WTC11 (cell line): ENCODE measurements around the gene MARCHF11. TPM values are rescaled to one million over a fixed set of nuclear protein-coding genes. Genes with fewer than 3 reads are reported as not detected.

ENCODE experiments used
- ATAC-seq: fragments of 200-7000 bp; cut with Tn5 transposase; 2 replicates; pipeline ENCODE4 v1.10.0; 2021; ENCODE audit warnings: mild to moderate bottlenecking, moderate library complexity
- CTCF ChIA-PET: fragments of 300-600 bp; sonication (Branson Sonifier 250); formaldehyde crosslinking; loops from one replicate; lab custom pipeline; 2021; ENCODE audit warnings: antibody characterized with exemption; lab: Charles Lee
- POLR2A ChIA-PET: fragments of 350-600 bp; sonication (Branson Sonifier 250); formaldehyde crosslinking; loops from one replicate; lab custom pipeline; 2021; ENCODE audit warnings: antibody characterized with exemption; lab: Charles Lee
- DNase-seq: peaks from one replicate; pipeline ENCODE4 v3.0.0; 2021; ENCODE audit warnings: low spot score
- H3K27ac Mint-ChIP-seq: 2 replicates; pipeline ENCODE4 v1.8.0; 2021; ENCODE audit warnings: mixed read lengths
- H3K27me3 Mint-ChIP-seq: 2 replicates; pipeline ENCODE4 v1.8.0; 2021; ENCODE audit warnings: low read depth, mild to moderate bottlenecking, moderate library complexity, mixed read lengths
- H3K36me3 Mint-ChIP-seq: 2 replicates; pipeline ENCODE4 v1.8.0; 2021; ENCODE audit warnings: mixed read lengths
- H3K4me1 Mint-ChIP-seq: 2 replicates; pipeline ENCODE4 v1.8.0; 2022; ENCODE audit warnings: mixed read lengths
- H3K4me3 Mint-ChIP-seq: 2 replicates; pipeline ENCODE4 v1.8.0; 2021; ENCODE audit warnings: mild to moderate bottlenecking, moderate library complexity, mixed read lengths
- H3K9me3 Mint-ChIP-seq: 2 replicates; pipeline ENCODE4 v1.8.0; 2021; ENCODE audit warnings: mixed read lengths
- AR ChIP-seq: fragments of 250-450 bp; sonication (Bioruptor Pico); IDR thresholded peaks from 2 replicates; pipeline ENCODE4 v1.9.0; 2021; ENCODE audit warnings: mild to moderate bottlenecking
- ELF4 ChIP-seq: sonication (generic); formaldehyde crosslinking; IDR thresholded peaks from 2 replicates; pipeline ENCODE4 v1.8.1; 2022; ENCODE audit warnings: low read depth, mild to moderate bottlenecking, moderate library complexity, missing genetic modification reagents
- EMX1 ChIP-seq: fragments of 250-450 bp; sonication (Bioruptor Pico); IDR thresholded peaks from 2 replicates; pipeline ENCODE4 v1.8.0; 2021; ENCODE audit warnings: mild to moderate bottlenecking
- ERG ChIP-seq: fragments of 250-450 bp; sonication (Bioruptor Pico); IDR thresholded peaks from 2 replicates; pipeline ENCODE4 v1.8.0; 2021; ENCODE audit warnings: mild to moderate bottlenecking
- FOXP4 ChIP-seq: sonication (generic); formaldehyde crosslinking; IDR thresholded peaks from 2 replicates; pipeline ENCODE4 v1.8.0; 2022; ENCODE audit warnings: mild to moderate bottlenecking, missing genetic modification reagents
- IRF1 ChIP-seq: sonication (generic); formaldehyde crosslinking; IDR thresholded peaks from 2 replicates; pipeline ENCODE4 v1.8.0; 2023; ENCODE audit warnings: missing genetic modification reagents
- KAT7 ChIP-seq: sonication (generic); formaldehyde crosslinking; IDR thresholded peaks from 2 replicates; pipeline ENCODE4 v1.8.1; 2023; ENCODE audit warnings: missing genetic modification reagents, mild to moderate bottlenecking, borderline replicate concordance
- MYBL2 ChIP-seq: sonication (generic); formaldehyde crosslinking; IDR thresholded peaks from 2 replicates; pipeline ENCODE4 v1.8.1; 2023; ENCODE audit warnings: mild to moderate bottlenecking, moderate library complexity, missing genetic modification reagents
- NFE2L1 ChIP-seq: sonication (generic); formaldehyde crosslinking; IDR thresholded peaks from 2 replicates; pipeline ENCODE4 v1.8.1; 2023; ENCODE audit warnings: missing genetic modification reagents
- NR2C2 ChIP-seq: sonication (generic); formaldehyde crosslinking; IDR thresholded peaks from 2 replicates; pipeline ENCODE4 v1.8.0; 2022; ENCODE audit warnings: mild to moderate bottlenecking, missing genetic modification reagents
- NR3C1 ChIP-seq: sonication (generic); formaldehyde crosslinking; conservative IDR thresholded peaks from 2 replicates; pipeline ENCODE4 v1.8.1; 2023; ENCODE audit warnings: low read depth, mild to moderate bottlenecking, missing genetic modification reagents
- PREB ChIP-seq: sonication (generic); formaldehyde crosslinking; IDR thresholded peaks from 2 replicates; pipeline ENCODE4 v1.8.1; 2022; ENCODE audit warnings: mild to moderate bottlenecking, missing genetic modification reagents, moderate library complexity, borderline replicate concordance
- SMAD4 ChIP-seq: sonication (generic); formaldehyde crosslinking; IDR thresholded peaks from 2 replicates; pipeline ENCODE4 v1.8.0; 2022; ENCODE audit warnings: mild to moderate bottlenecking, missing genetic modification reagents
- TEAD4 ChIP-seq: sonication (generic); formaldehyde crosslinking; IDR thresholded peaks from 2 replicates; pipeline ENCODE4 v1.8.0; 2022; ENCODE audit warnings: mild to moderate bottlenecking, missing genetic modification reagents
- USF2 ChIP-seq: sonication (generic); formaldehyde crosslinking; IDR thresholded peaks from 2 replicates; pipeline ENCODE4 v1.8.1; 2023; ENCODE audit warnings: mild to moderate bottlenecking, missing genetic modification reagents, moderate library complexity
- ZBTB43 ChIP-seq: sonication (generic); formaldehyde crosslinking; IDR thresholded peaks from 2 replicates; pipeline ENCODE4 v1.8.1; 2023; ENCODE audit warnings: mild to moderate bottlenecking, missing genetic modification reagents
- ZNF121 ChIP-seq: sonication (generic); formaldehyde crosslinking; IDR thresholded peaks from 2 replicates; pipeline ENCODE4 v1.8.0; 2023; ENCODE audit warnings: missing genetic modification reagents
- ZNF219 ChIP-seq: sonication (generic); formaldehyde crosslinking; IDR thresholded peaks from 2 replicates; pipeline ENCODE4 v1.8.0; 2023; ENCODE audit warnings: missing genetic modification reagents, mild to moderate bottlenecking, borderline replicate concordance
- ZNF232 ChIP-seq: sonication (generic); formaldehyde crosslinking; IDR thresholded peaks from 2 replicates; pipeline ENCODE4 v1.8.0; 2022; ENCODE audit warnings: mild to moderate bottlenecking, missing genetic modification reagents
- ZNF317 ChIP-seq: sonication (generic); formaldehyde crosslinking; IDR thresholded peaks from 2 replicates; pipeline ENCODE4 v1.8.1; 2023; ENCODE audit warnings: low read depth, mild to moderate bottlenecking, moderate library complexity, missing genetic modification reagents, borderline replicate concordance
- ZNF396 ChIP-seq: fragments of 250-450 bp; sonication (Bioruptor Pico); IDR thresholded peaks from 2 replicates; pipeline ENCODE4 v1.8.0; 2021; ENCODE audit warnings: mild to moderate bottlenecking, moderate library complexity, borderline replicate concordance
- total RNA-seq: library from RNA; stranded (reverse); gene quantifications from 3 replicates; pipeline ENCODE4 v1.2.3, GENCODE V29; 2021

The MARCHF11 gene
- total RNA-seq, 1 experiment from 2014 or later: 2.9 TPM

GRCh38 chr5:16135003-16135402 lies 44.6 kb downstream of the MARCHF11 start (continued):
- no peak for TF ChIP-seq NR3C1 (CRISPR knock-in tag)

- TF ChIP-seq FOXP4 (CRISPR knock-in tag) (no peak), ELF4 (CRISPR knock-in tag) (no peak), MYBL2 (CRISPR knock-in tag) (no peak), ZNF232 (CRISPR knock-in tag) (no peak), PREB (no peak), ZNF396 (CRISPR knock-in tag) (no peak), ZNF121 (CRISPR knock-in tag) (no peak), KAT7 (CRISPR knock-in tag) (no peak), ERG (CRISPR knock-in tag) (no peak), ZNF219 (no peak), ZNF317 (CRISPR knock-in tag) (no peak), NFE2L1 (CRISPR knock-in tag) (no peak), TEAD4 (no peak), AR (CRISPR knock-in tag) (no peak), EMX1 (CRISPR knock-in tag) (no peak), SMAD4 (CRISPR knock-in tag) (no peak), ZBTB43 (CRISPR knock-in tag) (no peak), IRF1 (CRISPR knock-in tag) (no peak), USF2 (CRISPR knock-in tag) (no peak), NR2C2 (CRISPR knock-in tag) (no peak)
- POLR2A ChIA-PET: no interaction called here
- CTCF ChIA-PET: no interaction called here
- no peak overlapping the region for H3K4me3 Mint-ChIP-seq
- peaks cover 29% of the 10 kb centered on the region for H3K36me3 Mint-ChIP-seq
- H3K27ac Mint-ChIP-seq: no peak overlapping the region
- DNase-seq (no peak), ATAC-seq (no peak)
- H3K4me1 Mint-ChIP-seq: peaks cover 12% of the 10 kb centered on the region
- H3K9me3 Mint-ChIP-seq: peaks cover 33% of the 10 kb centered on the region
- no peaks in the 10 kb centered on the region for H3K27me3 Mint-ChIP-seq
Observed at GRCh38 chr5:16134204-16134603, 45.4 kb downstream of the MARCHF11 start.
